Measurements from ENCODE around the gene RUNX2. TPM values are rescaled to one million over a fixed set of nuclear protein-coding genes. Genes with fewer than 3 reads are reported as not detected.

The RUNX2 gene
- total and polyA plus RNA-seq, 2 donors (not counting 1 experiment from before 2014, with no cell fraction given): 1.3 to 2.4 TPM

- no peak overlapping the region for H3K27ac Mint-ChIP-seq
- Histone ChIP-seq H3K9ac (ENCODE audit: low read length) (no peak overlapping the region), H3K79me2 (ENCODE audit: control insufficient read depth, insufficient read depth, low read length) (no peaks in the 10 kb centered on the region), H3K4me2 (replicated peaks; ENCODE audit: low read depth, low read length, poor library complexity, severe bottlenecking) (no peak overlapping the region), H3K4me3 (ENCODE audit: control extremely low read depth in 1 of 5, extremely low read depth in 1 of 5, insufficient read depth in 1 of 5, low read depth in 2 of 5, low read length in 4 of 5) (no peak overlapping the region), H3K27me3 (replicated peaks in 1 of 4; ENCODE audit: control extremely low read depth in 1 of 4, control insufficient read depth in 3 of 4, insufficient read depth in 4 of 4, low read length in 3 of 4) (no peaks in the 10 kb centered on the region), H3K4me1 (ENCODE audit: control insufficient read depth in 2 of 2, insufficient read depth in 2 of 2, low read length in 2 of 2) (peaks cover 0 to 12% of the 10 kb centered on the region in 2 donors), H3K9me3 (ENCODE audit: control extremely low read depth in 1 of 3, control insufficient read depth in 2 of 3, insufficient read depth in 1 of 3, low read length in 2 of 3) (no peaks in the 10 kb centered on the region), H3K27ac (ENCODE audit: low read length in 2 of 2) (no peak overlapping the region), H3K36me3 (replicated peaks in 1 of 2; ENCODE audit: control extremely low read depth in 1 of 2, control insufficient read depth in 1 of 2, extremely low read depth in 1 of 2, insufficient read depth in 2 of 2, low read length in 1 of 2) (no peaks in the 10 kb centered on the region), H4K20me1 (ENCODE audit: control insufficient read depth, insufficient read depth, low read length, poor library complexity, severe bottlenecking) (no peaks in the 10 kb centered on the region), H2AFZ (ENCODE audit: insufficient read depth, low read depth, low read length, poor library complexity, severe bottlenecking) (no peak overlapping the region)
- H3K9me3 Mint-ChIP-seq (ENCODE audit: insufficient read depth): no peaks in the 10 kb centered on the region
- ChIA-PET POLR2A (no interaction called here), CTCF (interaction anchor here (1.3 kb wide), 1 partner anchor 9 kb away, joined by 3 read pairs; no protein-coding TSS in a partner anchor)
- peaks cover 11% of the 10 kb centered on the region for H3K4me1 Mint-ChIP-seq
- no CpG with 5 or more reads among the region's 3 CpGs for WGBS (ENCODE audit: insufficient coverage)
- no peak overlapping the region for H3K4me3 Mint-ChIP-seq
- DNase-seq (no peak), ATAC-seq (ENCODE audit: low read depth) (no peak)
- TF ChIP-seq CTCF (IDR thresholded peaks at IDR 0.05) (no peak), EZH2 (IDR thresholded peaks at IDR 0.05; ENCODE audit: borderline replicate concordance, insufficient read depth, low read depth, low read length, poor library complexity, severe bottlenecking) (no peak)
- no peaks in the 10 kb centered on the region for H3K27me3 Mint-ChIP-seq
- intact Hi-C loops (cut with micrococcal nuclease): no loop called here
Observed at GRCh38 chr6:45438151-45438550, 110.0 kb downstream of the RUNX2 start.

- Histone ChIP-seq H3K4me1 (ENCODE audit: control insufficient read depth in 2 of 2, insufficient read depth in 2 of 2, low read length in 2 of 2) (peaks cover 0 to 12% of the 10 kb centered on the region in 2 donors), H3K4me2 (replicated peaks; ENCODE audit: low read depth, low read length, poor library complexity, severe bottlenecking) (no peak overlapping the region), H3K36me3 (replicated peaks in 1 of 2; ENCODE audit: control extremely low read depth in 1 of 2, control insufficient read depth in 1 of 2, extremely low read depth in 1 of 2, insufficient read depth in 2 of 2, low read length in 1 of 2) (no peaks in the 10 kb centered on the region), H3K27me3 (replicated peaks in 1 of 4; ENCODE audit: control extremely low read depth in 1 of 4, control insufficient read depth in 3 of 4, insufficient read depth in 4 of 4, low read length in 3 of 4) (no peaks in the 10 kb centered on the region), H4K20me1 (ENCODE audit: control insufficient read depth, insufficient read depth, low read length, poor library complexity, severe bottlenecking) (no peaks in the 10 kb centered on the region), H3K79me2 (ENCODE audit: control insufficient read depth, insufficient read depth, low read length) (no peaks in the 10 kb centered on the region), H3K9ac (ENCODE audit: low read length) (no peak overlapping the region), H3K9me3 (ENCODE audit: control extremely low read depth in 1 of 3, control insufficient read depth in 2 of 3, insufficient read depth in 1 of 3, low read length in 2 of 3) (no peaks in the 10 kb centered on the region), H3K27ac (ENCODE audit: low read length in 2 of 2) (no peak overlapping the region), H2AFZ (ENCODE audit: insufficient read depth, low read depth, low read length, poor library complexity, severe bottlenecking) (no peak overlapping the region), H3K4me3 (ENCODE audit: control extremely low read depth in 1 of 5, extremely low read depth in 1 of 5, insufficient read depth in 1 of 5, low read depth in 2 of 5, low read length in 4 of 5) (no peak overlapping the region)
- Mint-ChIP-seq H3K4me1 (peaks cover 11% of the 10 kb centered on the region), H3K4me3 (no peak overlapping the region), H3K9me3 (ENCODE audit: insufficient read depth) (no peaks in the 10 kb centered on the region), H3K27me3 (no peaks in the 10 kb centered on the region), H3K27ac (no peak overlapping the region)
- ChIA-PET POLR2A (no interaction called here), CTCF (no interaction called here)
- intact Hi-C loops (cut with micrococcal nuclease): no loop called here
- ATAC-seq (ENCODE audit: low read depth) (no peak), DNase-seq (no peak)
- TF ChIP-seq CTCF (IDR thresholded peaks at IDR 0.05): no peak
- TF ChIP-seq EZH2 (IDR thresholded peaks at IDR 0.05; ENCODE audit: borderline replicate concordance, insufficient read depth, low read depth, low read length, poor library complexity, severe bottlenecking): no peak
- 71% methylated on average over 1 of the region's 1 CpG for whole genome bisulfite sequencing (ENCODE audit: insufficient coverage)
Observed at GRCh38 chr6:45438849-45439406, 110.8 kb downstream of the RUNX2 start.
